ENCODE data around the gene ATP9A.
"Not testable (repeated sequence)": the region's sequence is repeated elsewhere in the genome, so short reads cannot be mapped to it uniquely, and the experiment has no call there.

The ATP9A gene

DNA sequence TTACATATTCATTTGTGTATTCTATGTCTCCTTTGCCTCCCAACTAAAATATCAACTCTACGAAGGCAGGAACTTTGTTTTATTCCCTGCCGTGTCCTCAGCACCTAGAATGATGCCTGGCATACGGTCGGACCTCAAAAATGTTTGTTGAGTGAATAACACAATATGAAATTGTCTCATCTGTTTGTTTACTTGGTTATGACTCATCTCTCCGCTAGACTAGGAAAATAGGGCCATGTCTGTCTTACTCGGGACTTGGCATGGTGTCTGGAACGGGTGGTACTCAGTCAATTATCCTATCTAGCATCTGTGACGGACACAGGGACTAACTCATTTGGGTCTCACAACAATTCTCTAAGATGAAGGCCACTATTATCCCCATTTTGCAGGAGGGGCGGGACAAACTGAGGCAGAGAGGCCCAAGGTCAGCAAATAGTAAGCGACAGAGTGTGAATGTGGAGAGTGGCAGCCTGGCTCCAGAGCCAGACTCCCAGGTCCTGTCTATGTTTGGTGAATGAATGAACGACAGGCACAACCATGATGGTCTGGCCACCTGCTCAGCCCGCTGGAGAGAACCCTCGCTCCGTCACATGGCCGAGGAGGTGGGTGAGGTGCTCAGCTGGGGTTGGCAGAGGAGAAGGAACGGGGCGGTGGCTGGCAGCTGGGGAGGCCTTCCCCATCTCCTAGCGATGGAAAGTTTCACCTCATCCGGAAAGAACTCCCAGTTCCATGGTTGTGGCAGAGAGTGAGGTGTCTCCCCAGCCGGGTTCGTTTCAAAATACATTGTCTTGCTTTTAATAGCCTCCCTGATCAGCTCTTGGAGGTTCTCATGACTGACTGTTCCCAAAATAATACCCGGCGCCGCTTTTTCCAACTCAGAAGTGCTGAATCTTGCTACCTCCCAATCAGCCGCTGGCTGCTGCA, 198.1 kb downstream of the ATP9A start:
- DNase-seq: no peak

DNA sequence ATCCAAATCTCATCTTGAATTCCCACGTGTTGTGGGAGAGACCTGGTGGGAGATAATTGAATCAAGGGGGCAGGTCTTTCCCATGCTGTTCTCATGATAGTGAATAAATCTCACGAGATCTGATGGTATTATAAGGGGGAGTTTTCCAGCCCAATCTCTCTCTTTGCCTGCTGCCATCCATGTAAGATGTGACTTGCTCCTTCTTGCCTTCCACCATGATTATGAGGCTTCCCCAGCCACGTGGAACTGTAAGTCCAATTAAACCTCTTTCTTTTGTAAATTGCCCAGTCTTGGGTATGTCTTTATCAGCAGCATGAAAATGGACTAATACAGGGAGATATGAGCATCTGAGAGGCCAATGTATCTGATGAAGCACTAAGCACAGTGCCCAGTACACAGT, 199.7 kb downstream of the ATP9A start:
- not testable (repeated sequence) for DNase-seq

- no peak for DNase-seq
These were observed 200.6 kb downstream of the ATP9A start for GRCh38 chr20:51567622-51568021.

- DNase-seq: no peak
These were observed 201.6 kb downstream of the ATP9A start for GRCh38 chr20:51566594-51566993.

- no peak for DNase-seq
These were observed 202.7 kb downstream of the ATP9A start for GRCh38 chr20:51565298-51566144.

GRCh38 chr20:51563486-51564332, 204.5 kb downstream of the ATP9A start:
- no peak for DNase-seq

- DNase-seq: no peak
These were observed 205.1 kb downstream of the ATP9A start for GRCh38 chr20:51563174-51563485.

DNA sequence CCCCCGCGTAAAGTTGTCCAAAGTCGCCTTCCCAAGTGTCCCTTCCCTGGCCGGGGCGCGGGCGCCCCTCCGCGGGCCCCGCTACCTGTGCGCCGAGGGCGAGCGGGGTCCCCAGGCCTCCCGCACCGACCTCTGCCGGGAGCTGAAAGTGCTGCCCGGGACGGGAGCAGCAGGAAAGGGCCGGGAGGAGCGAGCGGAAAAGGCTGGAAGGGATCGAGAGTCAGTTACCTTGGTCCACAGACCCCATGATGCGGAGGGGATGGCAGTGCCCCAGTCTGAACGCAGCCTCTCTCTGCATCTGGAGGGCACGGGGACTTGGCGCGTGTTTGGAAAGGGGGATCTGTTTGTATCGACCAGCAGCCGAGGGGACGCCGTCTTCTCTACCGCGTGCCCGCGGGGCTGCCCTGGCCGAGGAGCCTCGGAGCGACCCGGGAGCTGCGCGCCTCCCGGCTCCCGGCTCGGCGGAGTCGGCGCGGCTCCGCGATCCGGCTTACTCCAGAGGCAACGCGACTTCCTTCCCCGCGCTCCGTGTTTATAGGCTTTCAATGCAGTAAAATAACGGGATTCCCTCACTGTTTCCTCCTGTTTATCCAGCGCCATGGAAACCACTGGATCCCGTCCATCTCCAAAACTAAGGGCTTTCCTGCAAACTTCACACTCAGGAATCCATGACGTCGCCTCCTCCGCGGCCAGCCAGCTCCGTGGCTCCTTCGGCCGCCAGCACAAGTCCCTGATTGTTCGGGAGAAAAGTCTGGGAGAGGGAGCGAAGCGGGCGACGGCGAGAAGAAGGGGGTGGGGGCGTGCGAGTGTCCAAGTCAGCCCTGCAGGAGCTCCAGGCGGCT, 205.6 kb downstream of the ATP9A start:
- DNase-seq: no peak

- DNase-seq: no peak
These were observed 206.2 kb downstream of the ATP9A start for GRCh38 chr20:51562027-51562331.

GRCh38 chr20:51560550-51561307, 207.5 kb downstream of the ATP9A start:
- no peak for DNase-seq

DNA sequence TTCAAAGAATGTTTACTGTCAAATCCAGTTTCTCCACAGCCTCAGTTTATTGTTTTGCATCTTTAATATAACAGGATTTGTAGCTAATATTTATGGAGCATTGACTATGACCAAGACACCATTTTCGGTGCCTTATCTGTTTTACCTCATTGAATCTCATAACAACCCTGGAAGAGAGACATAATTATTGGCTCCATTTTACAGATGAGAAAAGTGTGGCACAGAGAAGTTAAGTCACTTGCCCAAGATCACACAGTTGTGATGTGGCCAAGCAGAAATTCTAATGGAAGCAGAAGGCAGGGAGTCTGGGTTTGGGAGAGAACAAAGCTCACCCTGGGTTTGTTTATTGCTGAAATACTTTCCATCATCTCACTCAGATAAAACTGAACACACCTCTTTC, 208.1 kb downstream of the ATP9A start:
- DNase-seq: no peak

- DNase-seq: no peak
These were observed 213.5 kb downstream of the ATP9A start for GRCh38 chr20:51554538-51555165.

GRCh38 chr20:51553897-51554486, 214.2 kb downstream of the ATP9A start:
- DNase-seq: no peak

DNA sequence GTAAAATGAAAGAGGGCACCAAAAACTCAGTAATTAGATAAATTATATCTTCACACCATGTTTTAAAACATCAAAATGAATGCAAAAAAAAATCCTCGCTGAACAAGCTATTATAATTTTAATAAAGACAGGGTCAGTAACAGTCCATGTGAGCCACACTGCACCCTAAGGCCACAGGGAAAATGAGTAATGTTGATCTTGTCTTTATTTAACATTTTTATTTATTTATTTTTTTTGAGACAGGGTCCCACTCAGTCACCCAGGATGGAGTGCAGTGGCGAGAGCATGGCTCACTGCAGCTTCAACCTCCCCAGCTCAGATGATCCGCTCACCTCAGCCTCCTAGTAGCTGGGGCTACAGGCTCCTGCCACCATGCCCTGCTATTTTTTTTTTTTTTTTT, 217.0 kb downstream of the ATP9A start:
- no peak for DNase-seq

DNA sequence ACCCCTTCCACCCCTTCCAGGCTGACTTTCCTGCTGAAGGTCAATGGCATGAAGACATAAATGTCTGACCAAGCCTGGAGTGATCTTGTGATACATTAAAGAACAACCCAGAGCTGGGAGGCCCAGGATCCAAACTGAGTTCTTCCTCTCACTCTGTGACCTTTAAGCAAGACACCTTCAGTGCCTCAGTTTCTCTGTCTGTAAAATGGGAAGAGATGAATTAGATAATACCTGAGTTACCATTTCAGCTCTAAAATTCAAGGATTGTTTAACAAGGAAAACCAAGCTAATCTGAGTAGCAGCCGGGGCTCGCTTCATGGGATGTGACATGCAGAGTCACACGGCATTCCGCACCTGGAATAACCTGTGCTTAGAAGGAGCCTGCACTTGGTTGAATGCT, 218.7 kb downstream of the ATP9A start:
- no peak for DNase-seq

DNA sequence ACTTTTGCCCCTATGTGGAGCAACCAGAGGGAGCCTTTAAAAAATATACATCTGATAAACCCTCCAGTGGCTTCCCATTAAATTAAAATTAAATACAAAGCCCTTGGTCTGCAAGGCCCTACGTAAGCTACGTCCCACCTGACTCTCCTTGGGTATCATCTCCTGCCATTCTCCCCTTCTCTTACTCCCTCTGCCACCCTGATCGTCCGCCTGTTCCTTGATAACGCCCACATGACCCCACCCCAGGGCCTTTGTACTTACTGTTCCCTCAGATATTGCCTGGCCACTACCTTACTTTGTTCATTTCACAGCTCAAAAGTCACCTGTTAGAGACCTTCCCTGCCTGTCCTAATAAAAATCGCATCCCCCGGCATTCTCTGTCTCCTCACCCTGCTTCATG, 220.2 kb downstream of the ATP9A start:
- DNase-seq: no peak

Data from stimulated activated CD4-positive, alpha-beta T cell treated with anti-CD3 and anti-CD28 coated beads, Interleukin-2, amount 100 ng/mL, for 48 hours (primary cell).